ENCODE results near the gene TLR8. TPM values are rescaled to one million over a fixed set of nuclear protein-coding genes. Genes with fewer than 3 reads are reported as not detected.

Gene TLR8
- total RNA-seq, 4 donors from 2014 or later, result 0.37 to 1.3 (median 0.82) TPM; not detected in 1

DNA sequence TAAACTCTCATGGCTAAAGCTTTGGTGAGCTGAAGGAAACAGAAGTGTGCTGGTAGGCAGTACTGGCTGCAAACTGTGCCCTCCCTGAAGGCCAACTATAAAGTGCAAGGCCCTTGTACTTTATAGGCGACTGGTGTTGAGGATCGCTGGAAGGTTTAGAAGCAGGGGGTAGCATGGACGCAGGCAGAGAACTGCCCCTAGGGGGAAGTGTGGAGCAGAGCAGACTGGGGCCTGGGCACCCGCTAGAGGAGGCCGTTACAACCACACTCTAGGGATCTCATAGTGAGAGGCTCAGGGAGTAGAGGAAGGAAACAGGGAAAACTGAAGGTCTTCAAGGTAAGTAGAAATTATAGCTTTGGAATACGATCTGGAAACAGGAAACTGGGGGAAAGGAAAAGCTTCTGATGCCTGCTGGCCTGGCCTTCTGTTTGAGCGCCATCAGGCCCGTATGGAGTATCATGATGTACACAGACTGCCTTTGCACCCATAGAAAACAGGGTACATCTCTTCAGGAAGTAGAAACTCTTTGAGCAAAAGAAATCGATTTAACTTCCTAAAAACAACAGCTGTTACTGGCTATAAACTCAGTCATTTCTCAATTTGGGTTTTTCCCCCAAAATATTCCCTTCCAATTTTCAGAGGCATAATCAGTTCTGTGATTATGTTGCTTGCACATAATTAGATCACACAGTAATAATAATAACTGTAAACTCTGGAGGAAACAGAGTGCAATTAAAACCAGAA lies 44.6 kb downstream of the TLR8 start:
- Histone ChIP-seq H3K4me1 (peaks cover 5 to 26% (median 19%) of the 10 kb centered on the region in 4 donors), H3K36me3 (no peaks in the 10 kb centered on the region), H3K27me3 (no peaks in the 10 kb centered on the region), H3K9me3 (no peaks in the 10 kb centered on the region), H3K4me3 (peak overlapping the region in 1 of 4 donors; percentile 16), H3K27ac (peak overlapping the region; percentile 70 to 83 (median 82))
- in situ Hi-C loops (cut with MboI; ENCODE audit: low pct_ligation_motif_present in 1 of 4, low pct_unique_long_range_greater_than_20kb in 1 of 4, low sequenced_read_pairs in 3 of 4), result loop anchor here (10.0 to 25.0 kb wide), 3 partner anchors 534 to 711 kb away; partner anchors contain the start of gene TCEANC (in 2 of the 4)
- intact Hi-C loops (cut with DNase I; ENCODE audit: low total_unique reads), result no loop called here
- DNase-seq, result peak; percentile 63
- WGBS, 2 donors (ENCODE audit: low coverage in 1 of 2), result 50 to 81% methylated on average over 2 to 9 of the region's 9 CpGs
- TF ChIP-seq POLR2A (IDR thresholded peaks at IDR 0.05) (no peak), EP300 (IDR thresholded peaks at IDR 0.05; ENCODE audit: low read depth) (no peak), POLR2AphosphoS5 (IDR thresholded peaks at IDR 0.05) (peak in 1 of 3 donors; percentile 18)
- TF ChIP-seq, protein P1, sequence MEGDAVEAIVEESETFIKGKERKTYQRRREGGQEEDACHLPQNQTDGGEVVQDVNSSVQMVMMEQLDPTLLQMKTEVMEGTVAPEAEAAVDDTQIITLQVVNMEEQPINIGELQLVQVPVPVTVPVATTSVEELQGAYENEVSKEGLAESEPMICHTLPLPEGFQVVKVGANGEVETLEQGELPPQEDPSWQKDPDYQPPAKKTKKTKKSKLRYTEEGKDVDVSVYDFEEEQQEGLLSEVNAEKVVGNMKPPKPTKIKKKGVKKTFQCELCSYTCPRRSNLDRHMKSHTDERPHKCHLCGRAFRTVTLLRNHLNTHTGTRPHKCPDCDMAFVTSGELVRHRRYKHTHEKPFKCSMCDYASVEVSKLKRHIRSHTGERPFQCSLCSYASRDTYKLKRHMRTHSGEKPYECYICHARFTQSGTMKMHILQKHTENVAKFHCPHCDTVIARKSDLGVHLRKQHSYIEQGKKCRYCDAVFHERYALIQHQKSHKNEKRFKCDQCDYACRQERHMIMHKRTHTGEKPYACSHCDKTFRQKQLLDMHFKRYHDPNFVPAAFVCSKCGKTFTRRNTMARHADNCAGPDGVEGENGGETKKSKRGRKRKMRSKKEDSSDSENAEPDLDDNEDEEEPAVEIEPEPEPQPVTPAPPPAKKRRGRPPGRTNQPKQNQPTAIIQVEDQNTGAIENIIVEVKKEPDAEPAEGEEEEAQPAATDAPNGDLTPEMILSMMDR (IDR thresholded peaks at IDR 0.05), result peak in 4 of 5 experiments; percentile 18 to 31 (median 22)

DNA sequence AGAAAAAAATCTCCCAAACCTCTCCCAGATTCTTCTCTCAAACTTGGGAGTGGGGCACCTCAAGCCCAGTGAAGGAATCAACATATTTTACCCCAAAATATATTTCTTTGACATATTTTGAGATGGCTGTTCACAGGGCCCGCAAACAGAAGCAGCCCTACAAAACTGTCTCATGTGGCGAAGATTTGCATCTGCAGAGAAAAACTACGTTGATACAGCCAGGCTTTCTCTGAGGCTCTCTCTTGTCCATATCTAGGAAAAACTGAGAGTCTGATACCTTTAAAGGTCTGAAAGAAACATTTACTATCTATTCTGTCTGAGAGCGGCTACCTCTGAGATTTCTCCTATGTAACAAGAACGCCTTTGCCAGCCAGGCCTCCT lies 45.2 kb downstream of the TLR8 start:
- no peaks in the 10 kb centered on the region for H3K27me3 ChIP-seq
- 84% methylated on average over 5 of the region's 5 CpGs; no CpG with 5 or more reads in 1 of the 2 donors for WGBS, 2 donors (ENCODE audit: low coverage in 1 of 2)
- H3K9me3 ChIP-seq, result no peaks in the 10 kb centered on the region
- H3K27ac ChIP-seq, result peak overlapping the region; percentile 70 to 83 (median 82)
- H3K4me3 ChIP-seq, result no peak overlapping the region
- DNase-seq, result no peak
- in situ Hi-C loops (cut with MboI; ENCODE audit: low pct_ligation_motif_present in 1 of 4, low pct_unique_long_range_greater_than_20kb in 1 of 4, low sequenced_read_pairs in 3 of 4), result loop anchor here (10.0 to 25.0 kb wide), 3 partner anchors 533 to 711 kb away; partner anchors contain the start of gene TCEANC (in 2 of the 4)
- TF ChIP-seq EP300 (IDR thresholded peaks at IDR 0.05; ENCODE audit: low read depth) (no peak), POLR2AphosphoS5 (IDR thresholded peaks at IDR 0.05) (no peak), POLR2A (IDR thresholded peaks at IDR 0.05) (no peak)
- TF ChIP-seq, protein P1 (IDR thresholded peaks at IDR 0.05), result no peak
- H3K36me3 ChIP-seq, result no peaks in the 10 kb centered on the region
- intact Hi-C loops (cut with DNase I; ENCODE audit: low total_unique reads), result no loop called here
- H3K4me1 ChIP-seq, result peaks cover 6 to 31% (median 22%) of the 10 kb centered on the region in 4 donors

DNA sequence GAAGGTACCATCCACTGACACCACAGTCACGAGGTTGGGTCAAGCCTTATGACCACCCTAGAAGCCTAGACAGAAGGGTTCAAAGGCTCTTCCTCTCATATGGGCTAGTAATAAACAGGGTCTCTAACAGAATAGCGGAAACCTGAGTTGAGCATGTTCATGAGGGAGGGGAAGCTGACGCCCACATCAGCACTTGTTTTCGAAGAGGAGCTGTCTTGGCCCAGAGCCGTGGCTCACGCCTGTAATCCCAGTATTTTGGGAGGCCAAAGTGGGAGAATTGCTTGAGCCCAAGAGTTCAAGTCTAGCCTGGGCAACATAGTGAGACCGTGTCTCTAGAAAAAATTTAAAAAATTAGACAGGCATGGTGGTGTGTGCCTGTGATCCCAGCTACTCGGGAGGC lies 47.0 kb downstream of the TLR8 start:
- DNase-seq, result no peak
- TF ChIP-seq POLR2A (IDR thresholded peaks at IDR 0.05), result no peak
- TF ChIP-seq POLR2AphosphoS5 (IDR thresholded peaks at IDR 0.05), result no peak
- TF ChIP-seq, protein P1 (IDR thresholded peaks at IDR 0.05), result no peak
- TF ChIP-seq EP300 (IDR thresholded peaks at IDR 0.05; ENCODE audit: low read depth), result no peak
- Histone ChIP-seq H3K4me3 (no peak overlapping the region), H3K9me3 (no peaks in the 10 kb centered on the region), H3K27ac (peak overlapping the region in 1 of 4 donors; percentile 48), H3K27me3 (no peaks in the 10 kb centered on the region), H3K36me3 (no peaks in the 10 kb centered on the region), H3K4me1 (peaks cover 6 to 25% (median 13%) of the 10 kb centered on the region in 4 donors)
- in situ Hi-C loops (cut with MboI; ENCODE audit: low pct_ligation_motif_present in 1 of 4, low pct_unique_long_range_greater_than_20kb in 1 of 4, low sequenced_read_pairs in 3 of 4), result loop anchor here (10.0 to 25.0 kb wide), 3 partner anchors 531 to 709 kb away; partner anchors contain the start of gene TCEANC (in 2 of the 4)
- intact Hi-C loops (cut with DNase I; ENCODE audit: low total_unique reads), result no loop called here
- 90% methylated on average over 8 of the region's 8 CpGs; no CpG with 5 or more reads in 1 of the 2 donors for WGBS, 2 donors (ENCODE audit: low coverage in 1 of 2)

DNA sequence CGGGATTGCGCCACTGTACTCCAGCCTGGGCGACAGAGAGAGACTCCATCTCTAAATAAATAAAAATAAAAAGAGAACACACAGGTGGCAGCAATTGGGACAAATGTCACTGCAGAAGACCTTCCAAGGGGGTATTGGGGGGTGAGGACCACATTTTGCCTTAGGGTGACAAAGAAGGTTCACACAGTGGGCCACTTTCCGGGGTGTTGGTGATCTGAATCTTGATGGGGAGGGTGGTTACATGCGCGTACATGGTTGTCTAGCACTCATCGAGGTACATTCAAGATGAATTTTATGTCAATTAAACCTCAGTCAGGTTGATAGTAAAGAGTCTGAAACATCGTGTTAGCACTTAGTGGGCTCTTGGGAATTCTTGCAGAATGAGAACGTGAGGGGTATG lies 48.0 kb downstream of the TLR8 start:
- Histone ChIP-seq H3K36me3 (no peaks in the 10 kb centered on the region), H3K27me3 (no peaks in the 10 kb centered on the region), H3K9me3 (no peaks in the 10 kb centered on the region), H3K4me1 (peaks cover 6 to 24% (median 13%) of the 10 kb centered on the region in 4 donors), H3K4me3 (no peak overlapping the region), H3K27ac (peak overlapping the region; percentile 54 to 83 (median 79))
- in situ Hi-C loops (cut with MboI; ENCODE audit: low pct_ligation_motif_present in 1 of 4, low pct_unique_long_range_greater_than_20kb in 1 of 4, low sequenced_read_pairs in 3 of 4) (loop anchor here (10.0 to 25.0 kb wide), 3 partner anchors 530 to 708 kb away; partner anchors contain the start of gene TCEANC (in 2 of the 4)), intact Hi-C loops (cut with DNase I; ENCODE audit: low total_unique reads) (no loop called here)
- no peak for DNase-seq
- 87 to 93% methylated on average over 3 to 9 of the region's 9 CpGs for WGBS, 2 donors (ENCODE audit: low coverage in 1 of 2)
- TF ChIP-seq, protein P1 (IDR thresholded peaks at IDR 0.05), result no peak
- TF ChIP-seq POLR2AphosphoS5 (IDR thresholded peaks at IDR 0.05) (no peak), POLR2A (IDR thresholded peaks at IDR 0.05) (no peak), EP300 (IDR thresholded peaks at IDR 0.05; ENCODE audit: low read depth) (no peak)
